Muscle of leg (tissue), 11 donors: ENCODE results near the gene ACKR3. TPM values are rescaled to one million over a fixed set of nuclear protein-coding genes. Genes with fewer than 3 reads are reported as not detected.
A peak's percentile ranks its signal among the peaks of the same experiment; 100 is the strongest.

Experiments
- DNase-seq: peaks from one replicate; pipeline ENCODE4 v3.0.0; 2013
- H3K27ac ChIP-seq: one replicate; pipeline ENCODE4 v1.5.1; 2013; ENCODE audit warnings: mild to moderate bottlenecking, low read length, control low read depth
- H3K27me3 ChIP-seq: one replicate; pipeline ENCODE4 v1.6.1; 2013; ENCODE audit warnings: low read length; ENCODE audit not compliant: control insufficient read depth, insufficient read depth
- H3K36me3 ChIP-seq: one replicate; pipeline ENCODE4 v1.6.1; 2013; ENCODE audit warnings: low read length; ENCODE audit not compliant: control insufficient read depth, insufficient read depth
- H3K4me1 ChIP-seq: one replicate; pipeline ENCODE4 v1.6.1; 2013; ENCODE audit warnings: low read length; ENCODE audit not compliant: control insufficient read depth, insufficient read depth
- H3K4me3 ChIP-seq: one replicate; pipeline ENCODE4 v1.5.1; 2013; ENCODE audit warnings: low read length, control low read depth
- H3K9me3 ChIP-seq: replicated peaks from 2 replicates; pipeline ENCODE4 v1.6.1; 2013; ENCODE audit warnings: low read depth, low read length; ENCODE audit not compliant: control insufficient read depth
- WGBS: methylation state at CpG from one replicate; pipeline ENCODE4 v1.1.5; 2013; ENCODE audit warnings: missing lambda C conversion rate; ENCODE audit not compliant: insufficient coverage; 5-methylcytosine and 5-hydroxymethylcytosine counted together
- polyA plus RNA-seq, 8 donors: library from polyadenylated mRNA; unstranded; fragments of 120-200 nt; gene quantifications; one replicate each; pipeline versions ENCODE4 v1.2.1 to v1.2.3, GENCODE V29; 2013; ENCODE audit warnings: inconsistent platforms in 1 of 8, low replicate concordance in 1 of 8; ENCODE audit not compliant: insufficient read length in 8 of 8, insufficient read depth in 1 of 8
- total RNA-seq: library from RNA; stranded (reverse); fragments of 120-200 nt; gene quantifications from one replicate; pipeline ENCODE4 v1.2.4, GENCODE V29; 2013

Gene ACKR3
- total and polyA plus RNA-seq, 9 donors: 14.7 to 29.3 (median 24.1) TPM

DNA sequence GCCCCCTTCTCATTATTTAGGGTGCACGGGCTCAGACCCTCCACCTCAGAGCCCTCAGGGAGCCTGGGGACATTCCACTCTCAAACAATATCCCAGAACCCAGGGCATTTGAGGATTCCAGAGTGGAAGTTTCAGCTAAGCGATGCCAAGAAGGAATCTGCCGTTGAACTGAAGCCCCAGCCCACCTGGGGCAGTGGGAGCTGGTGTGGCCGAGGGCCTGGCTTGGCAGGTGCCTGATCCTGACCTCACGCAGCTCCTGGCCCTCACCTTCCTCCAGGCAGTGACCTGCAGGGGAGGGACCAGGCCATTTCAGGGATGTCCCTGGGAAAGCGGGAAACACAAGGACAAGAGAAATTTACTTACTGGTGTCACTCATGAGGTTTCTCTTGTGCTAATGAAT lies 58.2 kb downstream of the ACKR3 start:
- Histone ChIP-seq H3K27me3 (peaks cover 16% of the 10 kb centered on the region), H3K27ac (no peak overlapping the region), H3K4me1 (peaks cover 2% of the 10 kb centered on the region), H3K4me3 (no peak overlapping the region), H3K36me3 (no peaks in the 10 kb centered on the region), H3K9me3 (no peaks in the 10 kb centered on the region)
- DNase-seq: no peak
- WGBS: 64% methylated on average over 4 of the region's 6 CpGs

DNA sequence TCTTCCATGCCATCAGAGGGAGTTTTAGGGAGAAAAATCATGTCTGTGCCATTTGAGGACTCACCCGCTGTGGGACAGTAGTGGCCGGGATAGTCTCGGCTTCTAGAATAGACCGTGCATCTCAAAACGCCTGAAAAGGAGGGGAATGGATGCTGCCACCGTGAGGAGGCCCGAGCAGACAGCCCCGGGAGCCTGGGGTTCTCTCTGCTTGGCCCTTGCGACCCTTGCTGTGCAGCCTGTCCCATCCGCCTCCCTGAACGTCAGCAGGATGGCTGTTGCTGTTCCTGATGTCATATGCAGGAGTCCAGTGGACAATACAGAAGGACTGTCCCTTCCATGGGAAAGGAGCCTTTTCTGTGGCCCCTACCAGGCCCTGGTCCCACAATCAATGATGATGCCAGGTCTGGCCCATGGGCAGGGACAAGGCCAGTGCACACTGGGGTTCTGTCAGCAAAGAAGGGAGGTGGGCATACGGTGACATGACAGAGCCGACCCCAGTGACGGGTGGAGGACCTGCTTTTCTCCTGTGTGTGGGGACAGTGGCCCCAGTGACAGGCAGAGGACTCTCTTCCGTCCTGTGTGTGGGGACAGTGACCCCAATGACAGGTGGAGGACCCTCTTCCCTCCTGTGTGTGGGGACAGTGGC lies 58.8 kb downstream of the ACKR3 start:
- H3K9me3 ChIP-seq: no peaks in the 10 kb centered on the region
- H3K27ac ChIP-seq: no peak overlapping the region
- H3K4me1 ChIP-seq: peaks cover 2% of the 10 kb centered on the region
- peaks cover 13% of the 10 kb centered on the region for H3K27me3 ChIP-seq
- no peak overlapping the region for H3K4me3 ChIP-seq
- 90% methylated on average over 13 of the region's 15 CpGs for WGBS
- H3K36me3 ChIP-seq: no peaks in the 10 kb centered on the region
- no peak for DNase-seq

- no peaks in the 10 kb centered on the region for H3K9me3 ChIP-seq
- no peak for DNase-seq
- H3K27me3 ChIP-seq: peaks cover 13% of the 10 kb centered on the region
- H3K4me3 ChIP-seq: no peak overlapping the region
- H3K4me1 ChIP-seq: peaks cover 2% of the 10 kb centered on the region
- WGBS: 95% methylated on average over 9 of the region's 11 CpGs
- H3K27ac ChIP-seq: no peak overlapping the region
- no peaks in the 10 kb centered on the region for H3K36me3 ChIP-seq
Observed at GRCh38 chr2:236628981-236629605, 59.5 kb downstream of the ACKR3 start.

DNA sequence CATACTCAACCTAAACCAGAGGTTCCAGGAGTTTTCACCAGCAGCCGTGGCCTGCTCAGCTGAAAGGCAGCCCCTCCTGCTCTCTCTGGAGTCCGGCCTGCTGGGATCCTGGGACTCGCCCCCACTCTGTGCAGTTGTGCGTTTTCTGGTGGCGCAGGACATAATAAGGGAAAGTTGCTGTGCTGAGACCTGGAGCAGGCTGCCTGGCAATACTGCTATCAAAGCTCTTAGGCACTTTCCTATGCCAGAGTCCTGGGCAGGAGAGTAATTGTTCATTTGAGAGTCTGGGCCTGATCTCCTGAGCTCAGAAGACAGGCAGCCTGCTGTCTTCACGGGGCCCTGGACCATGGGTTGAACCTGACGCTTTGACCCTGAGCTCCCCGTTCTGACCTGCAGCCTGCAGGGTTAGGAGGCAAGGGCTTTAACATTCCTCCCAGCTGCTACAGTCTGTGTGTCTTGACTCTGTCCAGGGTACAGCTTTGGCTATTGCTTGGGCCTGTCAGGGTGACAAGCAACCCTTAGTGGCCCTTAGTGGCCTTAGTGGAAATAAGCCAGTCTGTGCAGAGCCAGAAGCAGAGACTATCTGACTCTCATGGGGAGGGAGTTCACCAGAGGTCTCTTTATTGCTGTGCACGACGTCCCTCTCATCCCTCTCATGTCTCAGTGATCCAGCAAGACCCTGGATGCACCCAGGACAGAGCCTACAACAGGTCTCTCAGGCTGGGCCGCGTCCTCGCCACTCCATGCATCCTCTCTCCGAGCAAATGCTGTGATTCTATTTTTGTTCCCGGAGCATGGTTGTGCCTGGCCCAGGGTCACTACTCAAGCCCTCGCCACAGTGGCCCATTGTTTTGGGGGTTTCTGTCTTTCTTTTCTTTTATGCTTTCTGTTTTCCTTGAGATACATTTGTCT lies 60.6 kb downstream of the ACKR3 start:
- Histone ChIP-seq H3K36me3 (no peaks in the 10 kb centered on the region), H3K4me1 (peaks cover 2% of the 10 kb centered on the region), H3K27me3 (peaks cover 10% of the 10 kb centered on the region), H3K27ac (no peak overlapping the region), H3K9me3 (no peaks in the 10 kb centered on the region), H3K4me3 (no peak overlapping the region)
- DNase-seq: no peak
- WGBS: 75% methylated on average over 13 of the region's 16 CpGs

- no peaks in the 10 kb centered on the region for H3K36me3 ChIP-seq
- DNase-seq: peak; percentile 41
- no peak overlapping the region for H3K27ac ChIP-seq
- peaks cover 9% of the 10 kb centered on the region for H3K27me3 ChIP-seq
- H3K4me3 ChIP-seq: no peak overlapping the region
- no peaks in the 10 kb centered on the region for H3K4me1 ChIP-seq
- H3K9me3 ChIP-seq: no peaks in the 10 kb centered on the region
- 82% methylated on average over 7 of the region's 15 CpGs for WGBS
Observed at GRCh38 chr2:236631281-236631855, 61.7 kb downstream of the ACKR3 start.

DNA sequence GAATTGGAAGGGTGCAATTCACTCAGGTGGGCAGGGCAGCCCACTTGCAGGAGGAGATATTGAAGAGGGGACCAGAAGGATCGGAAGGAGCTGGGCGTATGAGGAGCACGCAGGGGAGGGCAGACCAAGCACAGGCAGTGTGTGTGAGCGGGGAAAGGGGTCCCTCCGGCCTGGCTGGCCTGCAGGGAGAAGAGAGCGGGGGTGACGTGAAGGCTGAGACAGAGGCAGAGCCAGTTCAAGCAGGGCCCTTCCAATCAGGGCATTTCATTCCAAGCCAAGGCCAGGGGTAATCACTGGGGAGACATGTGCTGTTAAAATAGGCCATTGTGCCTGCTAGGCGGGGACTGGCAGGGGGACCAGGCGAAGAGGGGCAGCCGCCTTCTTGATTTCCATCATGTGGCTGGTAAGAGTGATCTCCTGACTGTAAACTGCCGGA lies 62.2 kb downstream of the ACKR3 start:
- Histone ChIP-seq H3K27ac (no peak overlapping the region), H3K9me3 (no peaks in the 10 kb centered on the region), H3K4me3 (no peak overlapping the region), H3K4me1 (no peaks in the 10 kb centered on the region), H3K36me3 (no peaks in the 10 kb centered on the region), H3K27me3 (peaks cover 8% of the 10 kb centered on the region)
- no peak for DNase-seq
- 93% methylated on average over 7 of the region's 11 CpGs for WGBS
